Mucosa of stomach (tissue), 1 donor: ENCODE data around the gene DNAH10.

Experiments used
- H3K27me3 ChIP-seq: one replicate; pipeline ENCODE4 v1.7.0; 2013; ENCODE audit warnings: mild to moderate bottlenecking, low read length; ENCODE audit not compliant: control insufficient read depth, insufficient read depth
- H3K36me3 ChIP-seq: one replicate; pipeline ENCODE4 v1.7.0; 2013; ENCODE audit warnings: low read length; ENCODE audit not compliant: control insufficient read depth, insufficient read depth
- H3K4me1 ChIP-seq: one replicate; pipeline ENCODE4 v1.7.0; 2013; ENCODE audit warnings: mild to moderate bottlenecking, low read length; ENCODE audit not compliant: control insufficient read depth, insufficient read depth
- H3K4me3 ChIP-seq: one replicate; pipeline ENCODE4 v1.7.0; 2013; ENCODE audit warnings: low read length
- H3K9ac ChIP-seq: one replicate; pipeline ENCODE4 v1.7.0; 2013; ENCODE audit warnings: mild to moderate bottlenecking, low read length, moderate library complexity
- H3K9me3 ChIP-seq: one replicate; pipeline ENCODE4 v1.7.0; 2013; ENCODE audit warnings: mild to moderate bottlenecking, low read length, moderate library complexity; ENCODE audit not compliant: control insufficient read depth
- donor health status: Pancreatic carcinoma.

The DNAH10 gene

GRCh38 chr12:123936471-123936870 is 174.4 kb downstream of the DNAH10 start:
- H3K36me3 ChIP-seq: no peaks in the 10 kb centered on the region
- H3K9me3 ChIP-seq: no peaks in the 10 kb centered on the region
- no peak overlapping the region for H3K9ac ChIP-seq
- H3K4me3 ChIP-seq: no peak overlapping the region
- H3K27me3 ChIP-seq: peaks cover 3% of the 10 kb centered on the region
- H3K4me1 ChIP-seq: no peaks in the 10 kb centered on the region

- Histone ChIP-seq H3K9me3 (no peaks in the 10 kb centered on the region), H3K9ac (no peak overlapping the region), H3K4me3 (no peak overlapping the region), H3K36me3 (no peaks in the 10 kb centered on the region), H3K27me3 (peaks cover 3% of the 10 kb centered on the region), H3K4me1 (no peaks in the 10 kb centered on the region)
These were observed 175.0 kb downstream of the DNAH10 start for GRCh38 chr12:123936956-123937706.

GRCh38 chr12:123937707-123938591 is 175.8 kb downstream of the DNAH10 start:
- Histone ChIP-seq H3K9ac (no peak overlapping the region), H3K4me3 (no peak overlapping the region), H3K36me3 (no peaks in the 10 kb centered on the region), H3K27me3 (peaks cover 3% of the 10 kb centered on the region), H3K9me3 (no peaks in the 10 kb centered on the region), H3K4me1 (no peaks in the 10 kb centered on the region)

GRCh38 chr12:123938679-123939480 is 176.8 kb downstream of the DNAH10 start:
- Histone ChIP-seq H3K9me3 (no peaks in the 10 kb centered on the region), H3K4me1 (no peaks in the 10 kb centered on the region), H3K4me3 (no peak overlapping the region), H3K9ac (no peak overlapping the region), H3K27me3 (no peaks in the 10 kb centered on the region), H3K36me3 (no peaks in the 10 kb centered on the region)

GRCh38 chr12:123939716-123940626 is 177.9 kb downstream of the DNAH10 start:
- Histone ChIP-seq H3K27me3 (no peaks in the 10 kb centered on the region), H3K9me3 (no peaks in the 10 kb centered on the region), H3K36me3 (no peaks in the 10 kb centered on the region), H3K4me1 (no peaks in the 10 kb centered on the region), H3K9ac (no peak overlapping the region), H3K4me3 (no peak overlapping the region)

- Histone ChIP-seq H3K4me3 (no peak overlapping the region), H3K36me3 (no peaks in the 10 kb centered on the region)
These were observed 178.5 kb downstream of the DNAH10 start for GRCh38 chr12:123940627-123940966.

GRCh38 chr12:123941000-123941399 is 178.9 kb downstream of the DNAH10 start:
- H3K4me1 ChIP-seq: no peaks in the 10 kb centered on the region
- no peak overlapping the region for H3K4me3 ChIP-seq
- H3K27me3 ChIP-seq: no peaks in the 10 kb centered on the region
- no peak overlapping the region for H3K9ac ChIP-seq
- no peaks in the 10 kb centered on the region for H3K9me3 ChIP-seq
- no peaks in the 10 kb centered on the region for H3K36me3 ChIP-seq

More at GRCh38 chr12:123940627-123940966, 178.5 kb downstream of the DNAH10 start:
- H3K9ac ChIP-seq: no peak overlapping the region
- no peaks in the 10 kb centered on the region for H3K9me3 ChIP-seq
- H3K4me1 ChIP-seq: no peaks in the 10 kb centered on the region
- no peaks in the 10 kb centered on the region for H3K27me3 ChIP-seq

- no peaks in the 10 kb centered on the region for H3K36me3 ChIP-seq
- H3K4me3 ChIP-seq: no peak overlapping the region
- no peaks in the 10 kb centered on the region for H3K27me3 ChIP-seq
- no peaks in the 10 kb centered on the region for H3K9me3 ChIP-seq
- no peaks in the 10 kb centered on the region for H3K4me1 ChIP-seq
- H3K9ac ChIP-seq: no peak overlapping the region
These were observed 179.6 kb downstream of the DNAH10 start for GRCh38 chr12:123941624-123942237.

- H3K9me3 ChIP-seq: no peaks in the 10 kb centered on the region
- no peak overlapping the region for H3K4me3 ChIP-seq
- H3K36me3 ChIP-seq: no peaks in the 10 kb centered on the region
- H3K4me1 ChIP-seq: no peaks in the 10 kb centered on the region
- no peak overlapping the region for H3K9ac ChIP-seq
- H3K27me3 ChIP-seq: no peaks in the 10 kb centered on the region
These were observed 180.1 kb downstream of the DNAH10 start for GRCh38 chr12:123942238-123942653.

GRCh38 chr12:123942911-123943648 is 181.0 kb downstream of the DNAH10 start:
- no peaks in the 10 kb centered on the region for H3K4me1 ChIP-seq
- H3K36me3 ChIP-seq: no peaks in the 10 kb centered on the region
- no peaks in the 10 kb centered on the region for H3K27me3 ChIP-seq
- H3K9ac ChIP-seq: no peak overlapping the region
- H3K4me3 ChIP-seq: no peak overlapping the region
- no peaks in the 10 kb centered on the region for H3K9me3 ChIP-seq
